ENCODE results near the gene OR9A4. TPM values are rescaled to one million over a fixed set of nuclear protein-coding genes. Genes with fewer than 3 reads are reported as not detected.

Gene OR9A4
- total and polyA plus RNA-seq, 10 of the 15 experiments (the other 5 are each of a cell fraction or from before 2014, with no cell fraction given): not detected

DNA sequence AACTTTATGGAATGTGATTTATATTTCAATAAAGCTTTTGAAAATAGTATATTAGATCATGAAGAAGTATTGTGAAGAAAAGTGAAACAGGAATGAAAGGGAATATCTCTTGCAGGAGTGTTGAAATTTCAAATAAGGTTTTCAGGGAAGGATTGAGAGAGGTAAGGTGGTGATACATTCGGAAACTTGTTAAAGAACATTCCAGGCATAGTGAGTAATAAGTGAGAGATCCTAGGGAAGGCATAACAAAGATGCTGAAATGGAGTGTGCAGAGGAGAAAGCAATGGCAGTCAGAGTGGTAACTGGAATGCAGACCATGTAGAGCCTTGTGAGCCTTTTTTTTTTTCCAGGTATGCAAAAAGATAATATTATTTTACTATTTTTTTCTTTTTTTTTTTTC is 4.1 kb downstream of the OR9A4 start:
- TF ChIP-seq MLLT1 (IDR thresholded peaks at IDR 0.05) (no peak), TCF7 (IDR thresholded peaks at IDR 0.05; ENCODE audit: borderline replicate concordance) (no peak), USF2 (IDR thresholded peaks at IDR 0.05; ENCODE audit: borderline replicate concordance, low read depth, low read length) (no peak), SMAD1 (IDR thresholded peaks at IDR 0.05; ENCODE audit: low read depth, partially characterized antibody) (no peak), RBBP5 (conservative IDR thresholded peaks at IDR 0.05) (no peak), ZNF217 (IDR thresholded peaks at IDR 0.05) (no peak)
- H3K4me3 ChIP-seq: no peak overlapping the region
- WGBS (ENCODE audit: insufficient coverage, insufficient replicate concordance, low lambda C conversion rate, missing lambda C conversion rate): 0% methylated on average over 1 of the region's 1 CpG
- H3K27me3 ChIP-seq (replicated peaks in 1 of 2; ENCODE audit: control insufficient read depth in 2 of 2, insufficient read depth in 2 of 2, low read length in 1 of 2): no peaks in the 10 kb centered on the region
- intact Hi-C loops (cut with micrococcal nuclease; ENCODE audit: unreplicated experiment) (no loop called here), in situ Hi-C loops (cut with MboI) (no loop called here)
- ChIA-PET POLR2A (no interaction called here), RAD21 (ENCODE audit: unreplicated experiment) (no interaction called here), SMC1A (ENCODE audit: uncharacterized antibody, unreplicated experiment) (no interaction called here), CTCF (no interaction called here)
- H3K79me2 ChIP-seq (ENCODE audit: control insufficient read depth, insufficient read depth, low read length): no peaks in the 10 kb centered on the region
- no peak overlapping the region for H3K27ac ChIP-seq (ENCODE audit: control insufficient read depth, insufficient read depth)
- no peak overlapping the region for H3K4me2 ChIP-seq (ENCODE audit: control insufficient read depth, insufficient read depth)
- DNase-seq (ENCODE audit: low read depth, low spot score) (no peak), ATAC-seq (no peak), FAIRE-seq (no peak)
- no peaks in the 10 kb centered on the region for H3K9me3 ChIP-seq (replicated peaks; ENCODE audit: control insufficient read depth, insufficient read depth, low read length)
- no peaks in the 10 kb centered on the region for H4K20me1 ChIP-seq (ENCODE audit: control insufficient read depth, insufficient read depth)
- no peaks in the 10 kb centered on the region for H3K4me1 ChIP-seq (ENCODE audit: control insufficient read depth, insufficient read depth, low read length)
- no peak overlapping the region for H3K9ac ChIP-seq (ENCODE audit: control insufficient read depth, insufficient read depth, low read length)
- no peak overlapping the region for H2AFZ ChIP-seq (ENCODE audit: control insufficient read depth, low read depth, low read length)
- no TSS peak for BruUV-seq (replicated peaks)
- no peaks in the 10 kb centered on the region for H3K36me3 ChIP-seq (ENCODE audit: control insufficient read depth in 2 of 2, insufficient read depth in 2 of 2, low read length in 1 of 2)

Measured in GM12878 (cell line).